Ectodermal cell (in vitro differentiated cells): ENCODE results near the gene WBP2. TPM values are rescaled to one million over a fixed set of nuclear protein-coding genes. Genes with fewer than 3 reads are reported as not detected.

ENCODE experiments used
- H3K27ac ChIP-seq: 2 replicates; pipeline ENCODE4 v1.7.0; 2013; ENCODE audit warnings: mild to moderate bottlenecking, low read depth, low read length; ENCODE audit not compliant: insufficient read depth, poor library complexity, severe bottlenecking
- H3K27me3 ChIP-seq: 2 replicates; pipeline ENCODE4 v1.7.0; 2013; ENCODE audit warnings: mild to moderate bottlenecking, low read length; ENCODE audit not compliant: insufficient read depth, control insufficient read depth, poor library complexity, severe bottlenecking
- H3K36me3 ChIP-seq: one replicate; pipeline ENCODE4 v1.7.0; 2013; ENCODE audit warnings: low read length; ENCODE audit not compliant: control insufficient read depth, insufficient read depth
- H3K4me1 ChIP-seq: one replicate; pipeline ENCODE4 v1.7.0; 2013; ENCODE audit warnings: low read length; ENCODE audit not compliant: control insufficient read depth, insufficient read depth
- H3K4me3 ChIP-seq: 2 replicates; pipeline ENCODE4 v1.7.0; 2013; ENCODE audit warnings: low read depth, low read length, control low read depth; ENCODE audit not compliant: insufficient read depth
- H3K9me3 ChIP-seq: 2 replicates; pipeline ENCODE4 v1.7.0; 2013; ENCODE audit warnings: mild to moderate bottlenecking, low read length, moderate library complexity; ENCODE audit not compliant: control insufficient read depth
- WGBS, 2 experiments: methylation state at CpG; one replicate each; pipeline ENCODE4 v1.1.7; 2013; ENCODE audit warnings: missing lambda C conversion rate in 2 of 2; 5-methylcytosine and 5-hydroxymethylcytosine counted together
- polyA plus RNA-seq, 4 experiments: library from polyadenylated mRNA; stranded (reverse); fragments of 50-300 nt; gene quantifications; one replicate each; pipeline ENCODE4 v1.2.3, GENCODE V29; 2013

WBP2 gene
- 72.8 TPM for polyA plus RNA-seq (2013, experiment 1 of 4)
- 72.1 TPM for polyA plus RNA-seq (2013, experiment 2 of 4)
- 60.2 TPM for polyA plus RNA-seq (2013, experiment 3 of 4)
- polyA plus RNA-seq (2013, experiment 4 of 4): 73.5 TPM

DNA sequence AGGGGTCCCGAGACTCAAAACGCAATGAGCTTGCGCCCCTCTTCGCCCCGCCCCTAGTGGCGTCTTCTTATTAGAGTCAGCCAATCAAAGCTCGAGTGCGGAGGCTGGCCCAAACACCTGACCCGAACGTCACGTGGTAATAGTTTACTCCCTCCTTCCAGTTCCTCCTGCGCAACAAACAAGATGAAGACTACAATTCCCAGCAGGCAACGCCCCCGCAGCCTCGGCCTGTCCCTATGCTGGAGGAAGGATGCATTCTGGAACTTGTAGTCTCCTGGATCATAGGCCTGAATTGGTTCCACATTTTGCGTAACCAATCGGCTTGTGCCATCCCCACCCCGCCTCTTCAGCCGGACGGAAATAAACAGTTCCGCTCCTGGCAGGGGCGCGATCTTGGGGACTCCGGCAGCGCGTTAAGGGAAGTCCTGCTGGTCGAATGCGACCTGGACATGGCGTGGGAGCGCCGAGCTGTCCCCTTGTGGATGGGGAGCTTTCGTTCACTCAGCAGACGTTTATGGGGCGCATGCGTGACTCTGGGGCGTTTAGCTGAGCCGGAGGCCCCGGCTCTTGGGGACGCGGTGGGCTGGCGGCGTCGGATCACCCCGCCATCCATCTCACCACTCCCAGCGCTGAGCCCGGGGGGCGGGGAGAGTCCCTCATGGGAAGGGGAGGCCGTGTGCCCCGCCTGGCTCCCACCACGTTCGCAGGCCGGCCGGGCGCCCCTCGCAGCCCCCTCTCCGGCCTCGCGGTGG is at the start of gene WBP2:
Gene WBP2 (minus strand): TSS at position 26 of the 752 bp plus-strand sequence. CDS start 38 bp downstream, outside the sequence.
- 0% methylated on average over 58 of the region's 58 CpGs for WGBS, 2 experiments

DNA sequence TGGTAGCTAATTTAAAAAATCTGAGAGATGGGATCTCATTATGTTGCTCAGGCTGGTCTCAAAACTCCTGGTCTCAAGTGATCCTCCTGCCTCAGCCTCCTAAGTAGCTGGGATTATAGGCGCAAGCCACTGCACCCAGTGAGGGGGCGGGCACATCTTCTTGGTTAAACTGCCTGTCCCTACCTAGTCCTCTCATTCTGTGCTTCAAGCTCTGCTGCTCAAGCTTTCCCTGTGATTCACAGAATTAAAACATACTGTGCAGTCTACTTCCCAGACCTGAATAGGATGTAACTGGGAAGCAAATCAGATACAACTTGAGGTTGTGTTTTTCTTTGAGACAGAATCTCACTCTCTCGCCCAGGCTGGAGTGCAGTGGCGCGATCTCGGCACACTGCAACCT is 47.3 kb upstream of the WBP2 start:
- H3K4me3 ChIP-seq: no peak overlapping the region
- H3K27ac ChIP-seq: no peak overlapping the region
- H3K9me3 ChIP-seq: no peaks in the 10 kb centered on the region
- peaks cover 24% of the 10 kb centered on the region for H3K36me3 ChIP-seq
- peaks cover 3% of the 10 kb centered on the region for H3K4me1 ChIP-seq
- 91 to 97% methylated on average over 6 of the region's 6 CpGs for WGBS, 2 experiments
- no peaks in the 10 kb centered on the region for H3K27me3 ChIP-seq

More for the DNA sequence above, at the start of gene WBP2:
- Histone ChIP-seq H3K27ac (peak within 1 kb of the TSS; percentile 79), H3K36me3 (peaks cover 11% of the 10 kb centered on the region), H3K4me1 (peaks cover 6% of the 10 kb centered on the region), H3K4me3 (peak within 1 kb of the TSS; percentile 88), H3K27me3 (no peaks in the 10 kb centered on the region), H3K9me3 (no peaks in the 10 kb centered on the region)

DNA sequence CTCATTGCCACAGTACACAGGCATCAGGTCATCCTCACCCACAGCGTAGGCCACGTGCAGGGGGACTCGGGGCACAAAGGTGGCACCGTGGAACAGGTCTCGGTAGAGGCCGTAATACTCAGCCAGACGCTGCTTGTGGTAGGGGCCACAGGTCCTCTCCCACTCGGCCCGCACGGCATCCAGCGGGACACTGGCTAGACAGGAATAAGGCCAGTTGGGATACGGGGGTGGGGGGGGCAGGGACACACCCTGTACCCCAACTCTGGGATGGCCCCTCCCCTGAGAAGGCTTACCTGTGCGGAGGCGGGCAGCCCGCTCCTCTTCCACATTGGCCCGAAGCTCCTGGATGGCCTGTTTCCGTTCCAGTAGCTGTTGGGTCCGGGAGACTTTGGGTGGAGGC is 46.6 kb upstream of the WBP2 start:
- H3K27ac ChIP-seq: no peak overlapping the region
- no peaks in the 10 kb centered on the region for H3K9me3 ChIP-seq
- no peaks in the 10 kb centered on the region for H3K27me3 ChIP-seq
- WGBS, 2 experiments: 89 to 91% methylated on average over 18 of the region's 18 CpGs
- H3K36me3 ChIP-seq: peaks cover 24% of the 10 kb centered on the region
- peaks cover 7% of the 10 kb centered on the region for H3K4me1 ChIP-seq
- H3K4me3 ChIP-seq: no peak overlapping the region

DNA sequence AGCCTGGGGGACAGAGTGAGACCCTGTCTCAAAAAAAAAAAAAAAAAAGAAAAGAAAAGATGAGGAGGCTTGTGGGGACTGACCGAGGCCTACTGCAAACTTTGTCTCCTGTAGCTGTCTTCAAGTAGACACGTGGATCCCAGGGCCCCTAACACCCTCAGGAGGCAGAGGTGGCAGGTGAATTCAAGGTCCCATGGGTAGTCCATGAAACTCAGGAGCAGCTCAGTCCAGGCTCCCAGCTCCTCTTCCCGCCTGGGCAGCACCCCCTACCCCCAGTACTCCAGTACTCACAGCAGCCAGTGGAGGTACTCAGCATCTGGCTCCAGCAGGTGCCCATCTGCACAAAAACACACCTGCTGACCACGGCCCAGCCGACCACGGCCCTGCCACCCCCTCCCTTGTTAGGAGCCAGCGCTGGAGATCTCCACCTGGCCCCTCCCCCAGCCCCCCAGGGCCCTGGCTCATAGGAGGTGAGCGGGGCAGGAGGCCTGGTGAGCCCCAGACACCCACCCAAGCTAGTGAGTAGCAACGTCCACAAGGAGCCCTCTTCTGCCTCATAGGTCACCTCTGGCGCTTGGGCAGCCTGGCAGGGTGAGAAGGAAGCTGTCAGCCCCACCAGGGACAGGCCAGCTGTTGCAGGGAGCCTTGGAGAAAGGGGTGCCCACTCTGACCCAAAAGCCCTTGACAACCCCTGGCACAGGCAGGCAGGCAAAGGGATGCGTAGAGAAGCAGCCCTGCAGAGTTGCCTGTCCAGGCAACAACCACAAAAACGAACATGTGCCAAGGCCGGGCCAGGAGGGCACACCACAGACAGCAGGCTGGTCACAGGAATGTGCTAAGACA is 45.8 kb upstream of the WBP2 start:
- peaks cover 7% of the 10 kb centered on the region for H3K4me1 ChIP-seq
- 94 to 96% methylated on average over 13 of the region's 13 CpGs for WGBS, 2 experiments
- no peaks in the 10 kb centered on the region for H3K27me3 ChIP-seq
- H3K4me3 ChIP-seq: no peak overlapping the region
- H3K9me3 ChIP-seq: no peaks in the 10 kb centered on the region
- H3K36me3 ChIP-seq: peaks cover 24% of the 10 kb centered on the region
- H3K27ac ChIP-seq: no peak overlapping the region

DNA sequence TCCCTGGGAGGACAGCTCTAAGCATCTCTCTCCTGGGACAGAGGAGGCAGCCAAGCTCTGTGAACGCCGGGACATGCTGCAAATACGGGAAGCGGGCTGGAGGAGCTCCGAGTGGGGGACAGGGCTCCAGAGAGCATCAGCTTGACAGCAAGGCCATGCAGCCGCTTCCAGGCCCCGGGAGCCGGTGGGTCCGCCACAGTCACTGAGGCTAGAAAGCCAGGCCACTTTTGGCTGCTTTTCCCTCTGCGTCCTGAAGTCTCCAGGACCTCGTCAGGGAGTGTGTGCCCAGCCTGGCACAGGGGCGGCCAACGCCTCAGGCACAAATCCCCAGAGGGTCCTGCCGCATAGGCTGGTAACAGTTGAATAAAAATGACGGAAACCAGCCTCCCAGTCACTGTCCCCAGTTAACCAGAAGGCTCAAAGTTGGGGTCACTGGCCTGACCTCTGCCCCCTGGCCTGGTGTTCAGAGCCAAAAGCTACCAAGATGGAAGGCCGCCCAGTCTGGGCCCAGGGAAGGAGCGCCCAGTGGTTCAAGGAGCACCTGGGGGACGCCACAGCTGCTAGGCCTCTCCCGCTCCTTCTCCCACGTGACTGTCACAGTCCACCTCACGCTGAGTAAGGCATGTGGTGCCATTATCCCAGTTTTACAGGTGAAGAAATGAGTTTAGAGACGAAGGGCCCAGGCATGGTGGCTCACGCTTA is 44.8 kb upstream of the WBP2 start:
- H3K9me3 ChIP-seq: no peaks in the 10 kb centered on the region
- H3K4me3 ChIP-seq: no peak overlapping the region
- WGBS, 2 experiments: 94 to 95% methylated on average over 23 of the region's 23 CpGs
- peaks cover 24% of the 10 kb centered on the region for H3K36me3 ChIP-seq
- H3K4me1 ChIP-seq: peaks cover 14% of the 10 kb centered on the region
- H3K27me3 ChIP-seq: no peaks in the 10 kb centered on the region
- H3K27ac ChIP-seq: no peak overlapping the region

DNA sequence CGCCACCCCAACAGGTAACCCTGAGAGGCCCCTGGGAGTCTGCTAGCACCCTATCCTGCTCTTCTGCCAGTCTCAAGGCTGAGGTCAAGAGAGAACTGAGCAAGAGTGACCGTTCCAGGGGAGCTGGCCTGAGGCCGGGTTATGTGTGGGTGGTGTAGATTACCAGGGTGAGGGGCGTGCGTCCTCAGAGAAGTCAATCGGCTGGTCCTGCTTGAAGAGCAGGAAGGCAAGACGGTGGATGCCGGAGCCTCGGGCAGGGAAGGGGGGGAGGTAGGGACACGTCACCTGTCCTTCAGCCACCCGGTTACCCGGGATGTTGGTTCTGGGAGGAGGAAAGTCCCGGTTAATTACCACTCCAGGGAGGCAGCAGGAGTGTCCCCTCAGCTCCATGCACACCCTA is 44.2 kb upstream of the WBP2 start:
- H3K27ac ChIP-seq: no peak overlapping the region
- H3K9me3 ChIP-seq: no peaks in the 10 kb centered on the region
- peaks cover 24% of the 10 kb centered on the region for H3K36me3 ChIP-seq
- H3K27me3 ChIP-seq: no peaks in the 10 kb centered on the region
- H3K4me3 ChIP-seq: no peak overlapping the region
- H3K4me1 ChIP-seq: peaks cover 19% of the 10 kb centered on the region
- WGBS, 2 experiments: 95 to 96% methylated on average over 13 of the region's 13 CpGs

DNA sequence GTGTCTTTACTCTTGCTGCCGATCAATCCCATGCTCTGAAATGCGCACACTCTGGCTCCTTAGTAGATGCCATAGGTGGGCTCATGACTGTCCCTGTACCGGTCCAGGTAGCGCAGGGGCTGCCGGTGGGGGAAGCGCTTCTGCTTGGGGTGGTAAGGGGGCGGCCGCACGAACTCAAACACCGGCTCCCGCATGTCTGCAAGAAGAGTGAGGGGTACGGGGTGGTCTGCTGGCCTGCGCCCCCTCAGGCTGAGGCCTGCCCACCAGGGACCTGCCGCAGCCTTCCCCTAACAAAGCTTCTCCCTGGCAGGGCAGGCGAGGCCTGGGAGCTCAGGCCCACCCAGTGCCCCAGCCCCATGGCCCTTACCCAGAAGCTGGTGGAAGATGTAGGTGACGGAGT is 43.7 kb upstream of the WBP2 start:
- H3K4me1 ChIP-seq: peaks cover 24% of the 10 kb centered on the region
- H3K27ac ChIP-seq: no peak overlapping the region
- no peaks in the 10 kb centered on the region for H3K27me3 ChIP-seq
- no peaks in the 10 kb centered on the region for H3K9me3 ChIP-seq
- H3K4me3 ChIP-seq: no peak overlapping the region
- WGBS, 2 experiments: 95 to 96% methylated on average over 16 of the region's 16 CpGs
- H3K36me3 ChIP-seq: peaks cover 24% of the 10 kb centered on the region

DNA sequence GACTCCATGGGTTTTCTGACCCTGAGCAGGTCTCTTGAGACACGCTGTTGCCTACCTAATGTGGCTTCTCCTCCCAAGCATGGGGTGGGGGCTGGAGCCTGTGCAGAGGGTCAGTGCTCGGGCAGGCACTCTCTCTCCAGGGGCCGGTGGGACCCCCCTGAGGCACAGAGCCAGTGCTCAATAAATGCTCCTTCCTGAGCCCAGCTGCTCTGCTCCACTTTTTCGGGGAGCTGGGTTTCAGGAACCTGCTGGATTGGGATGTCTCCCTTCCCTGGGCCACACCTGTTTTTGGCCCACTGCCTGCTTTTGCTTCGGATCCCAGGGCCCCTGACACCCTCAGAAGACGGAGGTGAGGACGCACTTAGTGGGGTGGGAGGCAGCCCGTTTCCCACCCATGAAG is 42.9 kb upstream of the WBP2 start:
- H3K4me1 ChIP-seq: peaks cover 28% of the 10 kb centered on the region
- H3K27me3 ChIP-seq: no peaks in the 10 kb centered on the region
- no peaks in the 10 kb centered on the region for H3K9me3 ChIP-seq
- peaks cover 24% of the 10 kb centered on the region for H3K36me3 ChIP-seq
- H3K27ac ChIP-seq: no peak overlapping the region
- H3K4me3 ChIP-seq: no peak overlapping the region
- WGBS, 2 experiments: 92 to 94% methylated on average over 8 of the region's 8 CpGs

DNA sequence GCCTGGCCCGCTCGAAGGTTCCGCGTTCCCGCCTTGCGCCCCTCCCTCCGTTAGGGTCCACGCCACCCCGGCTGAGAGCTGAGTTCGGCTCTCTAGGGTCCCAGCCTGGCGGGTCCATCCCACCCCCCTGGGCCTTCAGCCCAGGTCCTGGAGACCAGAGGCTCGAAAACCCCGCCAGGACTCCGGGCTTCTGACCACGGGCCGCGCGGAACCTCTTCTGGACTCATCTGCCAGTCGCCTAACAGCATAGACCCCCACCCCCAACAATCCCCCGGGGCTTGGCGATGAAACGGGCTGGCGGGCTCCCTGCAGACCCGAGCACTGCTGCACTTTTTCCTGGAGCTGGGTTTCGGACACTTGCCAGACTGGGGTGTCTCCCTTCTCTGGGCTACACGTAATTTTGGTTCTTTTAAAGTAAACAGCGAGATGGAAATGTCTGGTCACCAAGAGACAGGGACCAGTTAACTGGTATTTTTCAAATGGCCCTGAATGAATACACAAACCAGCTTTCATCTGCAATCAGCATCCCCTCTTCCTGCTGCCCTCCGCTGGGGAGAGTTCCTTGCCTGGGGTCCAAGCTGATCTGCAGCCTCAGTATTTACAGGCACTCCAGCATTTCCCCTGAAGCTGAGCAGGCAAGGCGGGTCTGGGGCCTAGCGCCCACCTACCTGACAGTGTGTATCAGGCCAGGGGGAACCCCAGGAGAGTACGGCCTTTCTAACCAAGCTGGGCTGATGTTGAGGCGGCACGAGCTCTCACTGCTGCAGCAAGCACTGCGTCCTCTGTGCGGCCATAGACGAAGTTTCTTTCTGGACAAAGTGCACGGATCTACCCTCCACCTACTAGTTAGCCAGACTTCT is 42.3 kb upstream of the WBP2 start:
- H3K4me3 ChIP-seq: peak overlapping the region; percentile 78
- no peaks in the 10 kb centered on the region for H3K27me3 ChIP-seq
- 47 to 48% methylated on average over 37 of the region's 37 CpGs for WGBS, 2 experiments
- H3K4me1 ChIP-seq: peaks cover 32% of the 10 kb centered on the region
- H3K36me3 ChIP-seq: peaks cover 24% of the 10 kb centered on the region
- peak overlapping the region; percentile 60 for H3K27ac ChIP-seq
- no peaks in the 10 kb centered on the region for H3K9me3 ChIP-seq
